Measurements from ENCODE around the gene SND1.

DNA sequence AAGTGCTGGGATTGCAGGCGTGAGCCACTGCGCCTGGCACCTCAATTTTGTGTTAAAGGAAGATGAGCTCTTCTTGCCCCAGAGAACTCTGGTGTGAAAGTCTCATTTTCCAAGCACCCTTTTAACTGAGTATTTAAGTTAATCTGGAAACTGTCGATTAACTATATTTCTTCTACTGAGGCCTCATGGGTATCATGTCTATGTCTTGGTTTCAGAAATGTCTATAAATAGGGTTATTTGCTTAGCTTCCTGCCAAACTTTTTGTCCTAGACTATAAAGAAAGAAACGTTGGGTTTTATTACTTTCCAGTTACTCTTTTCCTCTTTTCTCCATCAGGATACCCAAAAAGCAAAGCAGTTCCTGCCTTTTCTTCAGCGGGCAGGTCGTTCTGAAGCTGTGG lies 276.9 kb downstream of the SND1 start:
- TF ChIP-seq, protein P1, sequence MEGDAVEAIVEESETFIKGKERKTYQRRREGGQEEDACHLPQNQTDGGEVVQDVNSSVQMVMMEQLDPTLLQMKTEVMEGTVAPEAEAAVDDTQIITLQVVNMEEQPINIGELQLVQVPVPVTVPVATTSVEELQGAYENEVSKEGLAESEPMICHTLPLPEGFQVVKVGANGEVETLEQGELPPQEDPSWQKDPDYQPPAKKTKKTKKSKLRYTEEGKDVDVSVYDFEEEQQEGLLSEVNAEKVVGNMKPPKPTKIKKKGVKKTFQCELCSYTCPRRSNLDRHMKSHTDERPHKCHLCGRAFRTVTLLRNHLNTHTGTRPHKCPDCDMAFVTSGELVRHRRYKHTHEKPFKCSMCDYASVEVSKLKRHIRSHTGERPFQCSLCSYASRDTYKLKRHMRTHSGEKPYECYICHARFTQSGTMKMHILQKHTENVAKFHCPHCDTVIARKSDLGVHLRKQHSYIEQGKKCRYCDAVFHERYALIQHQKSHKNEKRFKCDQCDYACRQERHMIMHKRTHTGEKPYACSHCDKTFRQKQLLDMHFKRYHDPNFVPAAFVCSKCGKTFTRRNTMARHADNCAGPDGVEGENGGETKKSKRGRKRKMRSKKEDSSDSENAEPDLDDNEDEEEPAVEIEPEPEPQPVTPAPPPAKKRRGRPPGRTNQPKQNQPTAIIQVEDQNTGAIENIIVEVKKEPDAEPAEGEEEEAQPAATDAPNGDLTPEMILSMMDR (IDR thresholded peaks at IDR 0.05) = no peak
- no peak for TF ChIP-seq POLR2A (IDR thresholded peaks at IDR 0.05)

Data from right lobe of liver (tissue), 4 donors.